Esophagus muscularis mucosa (tissue), 4 donors: ENCODE results near the gene RILPL1.
"Not testable (repeated sequence)": the region's sequence is repeated elsewhere in the genome, so short reads cannot be mapped to it uniquely, and the experiment has no call there.

Experiments used
- CTCF ChIP-seq, 3 experiments: fragments of 200-600 bp in 2 of 3; fragments of 450-650 bp in 1 of 3; sonication (generic) in 2 of 3; IDR thresholded peaks; one replicate each; pipeline ENCODE4 v1.5.1; 2017 to 2019; ENCODE audit warnings: antibody characterized with exemption in 3 of 3, mild to moderate bottlenecking in 2 of 3, moderate library complexity in 1 of 3
- EP300 ChIP-seq: sonication (generic); formaldehyde crosslinking; IDR thresholded peaks from one replicate; pipeline ENCODE4 v1.6.1; 2017; ENCODE audit warnings: antibody characterized with exemption
- POLR2A ChIP-seq: fragments of 450-650 bp; IDR thresholded peaks from one replicate; pipeline ENCODE4 v1.6.1; 2017; ENCODE audit warnings: antibody characterized with exemption, moderate library complexity, mild to moderate bottlenecking, low read depth
- POLR2AphosphoS5 ChIP-seq, 2 donors: sonication (generic); formaldehyde crosslinking; IDR thresholded peaks; one replicate each; pipeline ENCODE4 v1.6.1; 2017; ENCODE audit warnings: antibody characterized with exemption in 2 of 2

DNA sequence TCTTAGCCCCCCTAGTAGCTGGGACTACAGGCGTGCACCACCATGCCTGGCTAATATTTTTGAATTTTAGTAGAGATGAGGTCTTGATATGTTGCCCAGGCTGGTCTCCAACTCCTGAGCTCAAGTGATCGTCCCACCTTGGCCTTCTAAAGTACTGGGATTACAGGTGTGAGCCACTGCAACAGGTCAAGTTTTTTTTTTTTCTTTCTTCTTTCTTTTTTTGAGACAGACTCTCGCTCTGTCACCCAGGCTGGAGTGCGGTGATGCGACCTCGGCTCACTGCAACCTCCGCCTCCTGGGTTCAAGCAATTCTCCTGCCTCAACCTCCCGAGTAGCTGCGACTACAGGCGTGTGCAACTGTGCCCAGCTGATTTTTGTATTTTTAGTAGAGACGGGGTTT is 70.3 kb downstream of the RILPL1 start:
- TF ChIP-seq POLR2AphosphoS5 (IDR thresholded peaks at IDR 0.05); EP300; CTCF (IDR thresholded peaks at IDR 0.05); POLR2A: not testable (repeated sequence)
